Esophagus squamous epithelium (tissue), 4 donors: ENCODE measurements around the gene ANKRD13B.

Experiments
- CTCF ChIP-seq, 6 experiments: fragments of 450-650 bp in 4 of 6; fragments of 200-600 bp in 2 of 6; sonication (generic) in 2 of 6; IDR thresholded peaks; one replicate each; pipeline ENCODE4 v1.5.1; 2016 to 2019; ENCODE audit warnings: antibody characterized with exemption in 6 of 6, mild to moderate bottlenecking in 4 of 6, moderate library complexity in 4 of 6
- POLR2A ChIP-seq, 4 donors: fragments of 450-650 bp; IDR thresholded peaks; one replicate each; pipeline ENCODE4 v1.6.1; 2017; ENCODE audit warnings: antibody characterized with exemption in 4 of 4, mild to moderate bottlenecking in 4 of 4, moderate library complexity in 3 of 4

DNA sequence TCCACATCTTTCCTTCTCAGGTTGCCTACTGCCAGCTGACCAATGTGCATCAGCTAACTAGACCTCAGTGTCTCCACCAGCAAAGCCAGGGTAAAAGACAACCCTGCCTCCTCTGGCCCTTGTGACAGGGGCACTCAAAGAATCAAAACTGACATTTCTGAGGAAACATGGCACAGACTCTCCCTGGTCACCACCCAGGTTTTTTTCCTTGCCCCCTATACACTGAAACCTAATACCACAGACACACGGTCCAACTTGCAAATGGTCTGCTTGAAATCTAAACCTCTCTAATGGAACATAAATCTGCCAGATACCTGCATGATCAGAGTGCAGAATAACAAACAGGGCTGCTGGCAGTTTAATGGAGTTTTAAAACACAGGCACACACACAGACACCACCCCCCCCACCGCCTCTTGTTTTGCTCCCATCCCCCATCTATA, 49.3 kb downstream of the ANKRD13B start:
- TF ChIP-seq POLR2A (IDR thresholded peaks at IDR 0.05) (no peak), CTCF (IDR thresholded peaks at IDR 0.05) (no peak)
